WTC11 (cell line): Measurements from ENCODE around the gene TM9SF1.

Experiments used
- CREB1 ChIP-seq: sonication (generic); formaldehyde crosslinking; IDR thresholded peaks from 2 replicates; pipeline ENCODE4 v1.8.0; 2023; ENCODE audit warnings: mild to moderate bottlenecking, missing genetic modification reagents
- FOXJ3 ChIP-seq: sonication (generic); formaldehyde crosslinking; IDR thresholded peaks from 2 replicates; pipeline ENCODE4 v1.9.0; 2021; ENCODE audit warnings: missing genetic modification reagents, mild to moderate bottlenecking, borderline replicate concordance
- NR1H2 ChIP-seq: sonication (generic); formaldehyde crosslinking; IDR thresholded peaks from 2 replicates; pipeline ENCODE4 v1.9.0; 2021; ENCODE audit warnings: mild to moderate bottlenecking, moderate library complexity, missing genetic modification reagents
- NR3C1 ChIP-seq: sonication (generic); formaldehyde crosslinking; conservative IDR thresholded peaks from 2 replicates; pipeline ENCODE4 v1.8.1; 2023; ENCODE audit warnings: low read depth, mild to moderate bottlenecking, missing genetic modification reagents
- TCF7 ChIP-seq: sonication (generic); formaldehyde crosslinking; IDR thresholded peaks from 2 replicates; pipeline ENCODE4 v1.8.0; 2022; ENCODE audit warnings: mild to moderate bottlenecking, low read depth, missing genetic modification reagents, moderate library complexity
- TEAD4 ChIP-seq: sonication (generic); formaldehyde crosslinking; IDR thresholded peaks from 2 replicates; pipeline ENCODE4 v1.8.0; 2022; ENCODE audit warnings: mild to moderate bottlenecking, missing genetic modification reagents
- TF ChIP-seq, protein P1 (sequence below): fragments of 200-600 bp; IDR thresholded peaks from 2 replicates; pipeline ENCODE4 v1.8.0; 2022; ENCODE audit warnings: antibody characterized with exemption
- TF ChIP-seq, protein P2 (sequence below): sonication (generic); formaldehyde crosslinking; conservative IDR thresholded peaks from 2 replicates; pipeline ENCODE4 v1.8.1; 2022; ENCODE audit warnings: mild to moderate bottlenecking, missing genetic modification reagents
- TF ChIP-seq, protein P3 (sequence below): sonication (generic); formaldehyde crosslinking; IDR thresholded peaks from 2 replicates; pipeline ENCODE4 v1.8.1; 2022; ENCODE audit warnings: low read depth, missing genetic modification reagents, borderline replicate concordance
- TF ChIP-seq, protein P4 (sequence below): sonication (generic); formaldehyde crosslinking; IDR thresholded peaks from 2 replicates; pipeline ENCODE4 v1.8.0; 2022; ENCODE audit warnings: mild to moderate bottlenecking, missing genetic modification reagents
- TF ChIP-seq, protein P5 (sequence below): sonication (generic); formaldehyde crosslinking; IDR thresholded peaks from 2 replicates; pipeline ENCODE4 v1.8.0; 2022; ENCODE audit warnings: mild to moderate bottlenecking, missing genetic modification reagents
- TF ChIP-seq, protein P6 (sequence below): sonication (generic); formaldehyde crosslinking; IDR thresholded peaks from 2 replicates; pipeline ENCODE4 v1.8.1; 2023; ENCODE audit warnings: mild to moderate bottlenecking, missing genetic modification reagents, borderline replicate concordance
- TF ChIP-seq, protein P7 (sequence below): sonication (generic); formaldehyde crosslinking; IDR thresholded peaks from 2 replicates; pipeline ENCODE4 v1.8.1; 2022; ENCODE audit warnings: low read depth, mild to moderate bottlenecking, moderate library complexity, missing genetic modification reagents, borderline replicate concordance

DNA sequence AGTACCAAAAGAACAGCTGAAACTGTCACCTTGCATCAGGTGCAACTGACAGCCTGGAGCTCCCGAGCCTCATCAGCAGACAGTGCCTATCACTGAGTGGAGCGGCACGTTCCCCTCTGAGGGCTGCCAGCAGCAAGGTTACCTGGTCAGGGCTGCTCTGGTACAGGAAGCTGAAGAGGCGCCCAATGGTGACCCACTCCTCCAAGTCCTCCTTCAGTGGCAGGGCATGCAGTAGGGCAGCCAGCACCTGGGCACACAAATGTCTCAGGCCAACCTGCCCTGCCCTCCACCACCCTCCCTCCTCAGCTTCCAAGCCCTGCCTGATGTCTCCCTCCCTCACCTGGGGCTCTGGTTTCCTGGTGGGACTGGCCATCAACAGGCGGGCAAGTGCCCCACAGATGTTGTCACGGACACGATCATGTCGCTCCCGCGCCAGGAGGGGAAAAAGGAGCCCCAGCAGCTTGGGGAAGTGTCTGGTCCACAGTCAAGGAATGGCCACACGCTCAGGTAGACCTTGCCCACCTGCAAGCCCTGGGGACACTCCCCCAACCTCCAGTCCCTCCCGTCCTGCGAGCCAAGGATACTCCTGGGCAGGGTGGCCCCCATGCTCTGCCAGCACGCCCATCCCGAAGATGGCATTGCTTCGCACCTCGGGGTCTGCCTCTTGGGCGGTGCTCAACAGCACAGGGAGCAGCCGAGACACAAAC lies 13.7 kb downstream of the TM9SF1 start:
- TF ChIP-seq, protein P1, sequence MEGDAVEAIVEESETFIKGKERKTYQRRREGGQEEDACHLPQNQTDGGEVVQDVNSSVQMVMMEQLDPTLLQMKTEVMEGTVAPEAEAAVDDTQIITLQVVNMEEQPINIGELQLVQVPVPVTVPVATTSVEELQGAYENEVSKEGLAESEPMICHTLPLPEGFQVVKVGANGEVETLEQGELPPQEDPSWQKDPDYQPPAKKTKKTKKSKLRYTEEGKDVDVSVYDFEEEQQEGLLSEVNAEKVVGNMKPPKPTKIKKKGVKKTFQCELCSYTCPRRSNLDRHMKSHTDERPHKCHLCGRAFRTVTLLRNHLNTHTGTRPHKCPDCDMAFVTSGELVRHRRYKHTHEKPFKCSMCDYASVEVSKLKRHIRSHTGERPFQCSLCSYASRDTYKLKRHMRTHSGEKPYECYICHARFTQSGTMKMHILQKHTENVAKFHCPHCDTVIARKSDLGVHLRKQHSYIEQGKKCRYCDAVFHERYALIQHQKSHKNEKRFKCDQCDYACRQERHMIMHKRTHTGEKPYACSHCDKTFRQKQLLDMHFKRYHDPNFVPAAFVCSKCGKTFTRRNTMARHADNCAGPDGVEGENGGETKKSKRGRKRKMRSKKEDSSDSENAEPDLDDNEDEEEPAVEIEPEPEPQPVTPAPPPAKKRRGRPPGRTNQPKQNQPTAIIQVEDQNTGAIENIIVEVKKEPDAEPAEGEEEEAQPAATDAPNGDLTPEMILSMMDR, result no peak
- TF ChIP-seq, protein P2, sequence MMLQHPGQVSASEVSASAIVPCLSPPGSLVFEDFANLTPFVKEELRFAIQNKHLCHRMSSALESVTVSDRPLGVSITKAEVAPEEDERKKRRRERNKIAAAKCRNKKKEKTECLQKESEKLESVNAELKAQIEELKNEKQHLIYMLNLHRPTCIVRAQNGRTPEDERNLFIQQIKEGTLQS (CRISPR knock-in tag), result no peak
- TF ChIP-seq, protein P3, sequence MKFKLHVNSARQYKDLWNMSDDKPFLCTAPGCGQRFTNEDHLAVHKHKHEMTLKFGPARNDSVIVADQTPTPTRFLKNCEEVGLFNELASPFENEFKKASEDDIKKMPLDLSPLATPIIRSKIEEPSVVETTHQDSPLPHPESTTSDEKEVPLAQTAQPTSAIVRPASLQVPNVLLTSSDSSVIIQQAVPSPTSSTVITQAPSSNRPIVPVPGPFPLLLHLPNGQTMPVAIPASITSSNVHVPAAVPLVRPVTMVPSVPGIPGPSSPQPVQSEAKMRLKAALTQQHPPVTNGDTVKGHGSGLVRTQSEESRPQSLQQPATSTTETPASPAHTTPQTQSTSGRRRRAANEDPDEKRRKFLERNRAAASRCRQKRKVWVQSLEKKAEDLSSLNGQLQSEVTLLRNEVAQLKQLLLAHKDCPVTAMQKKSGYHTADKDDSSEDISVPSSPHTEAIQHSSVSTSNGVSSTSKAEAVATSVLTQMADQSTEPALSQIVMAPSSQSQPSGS (CRISPR knock-in tag), result no peak
- TF ChIP-seq NR1H2 (CRISPR knock-in tag) (no peak), FOXJ3 (CRISPR knock-in tag) (no peak), TCF7 (no peak), CREB1 (no peak), TEAD4 (no peak), NR3C1 (CRISPR knock-in tag) (no peak)
- TF ChIP-seq, protein P4, sequence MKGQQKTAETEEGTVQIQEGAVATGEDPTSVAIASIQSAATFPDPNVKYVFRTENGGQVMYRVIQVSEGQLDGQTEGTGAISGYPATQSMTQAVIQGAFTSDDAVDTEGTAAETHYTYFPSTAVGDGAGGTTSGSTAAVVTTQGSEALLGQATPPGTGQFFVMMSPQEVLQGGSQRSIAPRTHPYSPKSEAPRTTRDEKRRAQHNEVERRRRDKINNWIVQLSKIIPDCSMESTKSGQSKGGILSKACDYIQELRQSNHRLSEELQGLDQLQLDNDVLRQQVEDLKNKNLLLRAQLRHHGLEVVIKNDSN (CRISPR knock-in tag), result no peak
- TF ChIP-seq, protein P5, sequence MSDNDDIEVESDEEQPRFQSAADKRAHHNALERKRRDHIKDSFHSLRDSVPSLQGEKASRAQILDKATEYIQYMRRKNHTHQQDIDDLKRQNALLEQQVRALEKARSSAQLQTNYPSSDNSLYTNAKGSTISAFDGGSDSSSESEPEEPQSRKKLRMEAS, result no peak
- TF ChIP-seq, protein P6, sequence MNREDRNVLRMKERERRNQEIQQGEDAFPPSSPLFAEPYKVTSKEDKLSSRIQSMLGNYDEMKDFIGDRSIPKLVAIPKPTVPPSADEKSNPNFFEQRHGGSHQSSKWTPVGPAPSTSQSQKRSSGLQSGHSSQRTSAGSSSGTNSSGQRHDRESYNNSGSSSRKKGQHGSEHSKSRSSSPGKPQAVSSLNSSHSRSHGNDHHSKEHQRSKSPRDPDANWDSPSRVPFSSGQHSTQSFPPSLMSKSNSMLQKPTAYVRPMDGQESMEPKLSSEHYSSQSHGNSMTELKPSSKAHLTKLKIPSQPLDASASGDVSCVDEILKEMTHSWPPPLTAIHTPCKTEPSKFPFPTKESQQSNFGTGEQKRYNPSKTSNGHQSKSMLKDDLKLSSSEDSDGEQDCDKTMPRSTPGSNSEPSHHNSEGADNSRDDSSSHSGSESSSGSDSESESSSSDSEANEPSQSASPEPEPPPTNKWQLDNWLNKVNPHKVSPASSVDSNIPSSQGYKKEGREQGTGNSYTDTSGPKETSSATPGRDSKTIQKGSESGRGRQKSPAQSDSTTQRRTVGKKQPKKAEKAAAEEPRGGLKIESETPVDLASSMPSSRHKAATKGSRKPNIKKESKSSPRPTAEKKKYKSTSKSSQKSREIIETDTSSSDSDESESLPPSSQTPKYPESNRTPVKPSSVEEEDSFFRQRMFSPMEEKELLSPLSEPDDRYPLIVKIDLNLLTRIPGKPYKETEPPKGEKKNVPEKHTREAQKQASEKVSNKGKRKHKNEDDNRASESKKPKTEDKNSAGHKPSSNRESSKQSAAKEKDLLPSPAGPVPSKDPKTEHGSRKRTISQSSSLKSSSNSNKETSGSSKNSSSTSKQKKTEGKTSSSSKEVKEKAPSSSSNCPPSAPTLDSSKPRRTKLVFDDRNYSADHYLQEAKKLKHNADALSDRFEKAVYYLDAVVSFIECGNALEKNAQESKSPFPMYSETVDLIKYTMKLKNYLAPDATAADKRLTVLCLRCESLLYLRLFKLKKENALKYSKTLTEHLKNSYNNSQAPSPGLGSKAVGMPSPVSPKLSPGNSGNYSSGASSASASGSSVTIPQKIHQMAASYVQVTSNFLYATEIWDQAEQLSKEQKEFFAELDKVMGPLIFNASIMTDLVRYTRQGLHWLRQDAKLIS (CRISPR knock-in tag), result no peak
- TF ChIP-seq, protein P7, sequence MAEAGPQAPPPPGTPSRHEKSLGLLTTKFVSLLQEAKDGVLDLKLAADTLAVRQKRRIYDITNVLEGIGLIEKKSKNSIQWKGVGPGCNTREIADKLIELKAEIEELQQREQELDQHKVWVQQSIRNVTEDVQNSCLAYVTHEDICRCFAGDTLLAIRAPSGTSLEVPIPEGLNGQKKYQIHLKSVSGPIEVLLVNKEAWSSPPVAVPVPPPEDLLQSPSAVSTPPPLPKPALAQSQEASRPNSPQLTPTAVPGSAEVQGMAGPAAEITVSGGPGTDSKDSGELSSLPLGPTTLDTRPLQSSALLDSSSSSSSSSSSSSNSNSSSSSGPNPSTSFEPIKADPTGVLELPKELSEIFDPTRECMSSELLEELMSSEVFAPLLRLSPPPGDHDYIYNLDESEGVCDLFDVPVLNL (CRISPR knock-in tag), result no peak
